ENCODE data around the gene STK11IP. TPM values are rescaled to one million over a fixed set of nuclear protein-coding genes. Genes with fewer than 3 reads are reported as not detected.

Gene STK11IP
- total and polyA plus RNA-seq, 2 of the 13 experiments (the other 11 are each of a cell fraction or from before 2014, with no cell fraction given): 12.8 to 24.0 TPM

DNA sequence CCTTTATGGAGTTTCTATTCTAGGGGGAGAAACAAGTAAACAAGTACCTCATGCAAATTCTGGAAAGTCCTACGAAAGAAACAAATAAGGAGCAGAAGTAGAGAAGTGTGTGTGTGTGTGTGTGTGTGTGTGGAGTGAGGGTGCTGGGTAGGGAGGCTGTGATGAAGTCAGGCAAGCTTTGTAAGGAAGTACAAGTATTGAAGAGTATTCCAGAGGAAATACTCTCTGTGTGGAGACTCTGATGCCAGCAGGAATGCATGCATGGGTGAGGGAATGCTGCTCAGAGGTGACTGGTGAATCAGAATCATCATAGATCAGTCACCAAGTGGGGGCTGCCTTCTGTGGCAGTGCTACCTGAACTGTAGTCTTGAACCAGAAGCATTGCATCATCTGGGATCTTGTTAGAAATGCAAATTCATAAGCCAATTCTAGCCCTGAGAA, 64.3 kb downstream of the STK11IP start:
- no peaks in the 10 kb centered on the region for H3K36me3 ChIP-seq (replicated peaks in 1 of 2; ENCODE audit: control insufficient read depth in 1 of 2, insufficient read depth in 2 of 2, low read length in 2 of 2)
- no peaks in the 10 kb centered on the region for H3K79me2 ChIP-seq (ENCODE audit: insufficient read depth, low read length)
- ChIA-PET POLR2A (no interaction called here), CTCF (ENCODE audit: low intra/inter-chr PET ratio, low total read pairs) (no interaction called here)
- intact Hi-C loops (cut with micrococcal nuclease; ENCODE audit: unreplicated experiment): no loop called here
- no peak for ATAC-seq
- no peak overlapping the region for H2AFZ ChIP-seq (ENCODE audit: low read length)
- no peaks in the 10 kb centered on the region for H4K20me1 ChIP-seq (ENCODE audit: insufficient read depth, low read length)
- no TSS peak for BruUV-seq (replicated peaks)
- H3K9me3 ChIP-seq (ENCODE audit: low read length): peaks cover 24% of the 10 kb centered on the region
- FAIRE-seq: no peak
- H3K4me3 ChIP-seq (replicated peaks in 1 of 3; ENCODE audit: insufficient read depth in 1 of 3, low read depth in 2 of 3, low read length in 3 of 3): no peak overlapping the region
- in situ Hi-C loops (cut with HindIII; ENCODE audit: extremely low pct_ligation_motif_present, low pct_unique_long_range_greater_than_20kb): no loop called here
- no peak for DNase-seq (ENCODE audit: low spot score)
- H3K4me2 ChIP-seq (ENCODE audit: low read depth, low read length): no peak overlapping the region
- no peak overlapping the region for H3K27ac ChIP-seq (ENCODE audit: extremely low read length, insufficient read depth, low read length)
- no peak overlapping the region for H3K9ac ChIP-seq (ENCODE audit: insufficient read depth, low read depth, low read length)
- 46% methylated on average over 1 of the region's 1 CpG for WGBS (ENCODE audit: low lambda C conversion rate)
- peaks cover 16% of the 10 kb centered on the region for H3K4me1 ChIP-seq (ENCODE audit: insufficient read depth, low read length)
- TF ChIP-seq, protein P1, sequence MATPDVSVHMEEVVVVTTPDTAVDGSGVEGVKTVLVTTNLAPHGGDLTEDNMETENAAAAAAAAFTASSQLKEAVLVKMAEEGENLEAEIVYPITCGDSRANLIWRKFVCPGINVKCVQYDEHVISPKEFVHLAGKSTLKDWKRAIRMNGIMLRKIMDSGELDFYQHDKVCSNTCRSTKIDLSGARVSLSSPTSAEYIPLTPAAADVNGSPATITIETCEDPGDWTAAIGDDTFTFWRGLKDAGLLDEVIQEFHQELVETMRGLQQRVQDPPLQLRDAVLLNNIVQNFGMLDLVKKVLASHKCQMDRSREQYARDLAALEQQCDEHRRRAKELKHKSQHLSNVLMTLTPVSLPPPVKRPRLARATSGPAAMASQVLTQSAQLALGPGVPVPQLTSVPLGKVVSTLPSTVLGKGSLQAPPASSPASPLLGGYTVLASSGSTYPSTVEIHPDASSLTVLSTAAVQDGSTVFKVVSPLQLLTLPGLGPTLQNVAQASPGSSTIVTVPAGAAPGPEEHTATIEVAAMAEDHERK (CRISPR knock-in tag; IDR thresholded peaks at IDR 0.05; ENCODE audit: low read depth): no peak
- peak; percentile 13; the same call in 1 of the 2 replicates for TF ChIP-seq CEBPB (IDR thresholded peaks at IDR 0.05; ENCODE audit: borderline replicate concordance, low read depth, low read length)
- H3K27me3 ChIP-seq (ENCODE audit: control insufficient read depth in 1 of 2, insufficient read depth in 2 of 2, low read length in 2 of 2): peaks cover 4 to 6% of the 10 kb centered on the region in 2 experiments; a peak in 3 of 5 replicates

DNA sequence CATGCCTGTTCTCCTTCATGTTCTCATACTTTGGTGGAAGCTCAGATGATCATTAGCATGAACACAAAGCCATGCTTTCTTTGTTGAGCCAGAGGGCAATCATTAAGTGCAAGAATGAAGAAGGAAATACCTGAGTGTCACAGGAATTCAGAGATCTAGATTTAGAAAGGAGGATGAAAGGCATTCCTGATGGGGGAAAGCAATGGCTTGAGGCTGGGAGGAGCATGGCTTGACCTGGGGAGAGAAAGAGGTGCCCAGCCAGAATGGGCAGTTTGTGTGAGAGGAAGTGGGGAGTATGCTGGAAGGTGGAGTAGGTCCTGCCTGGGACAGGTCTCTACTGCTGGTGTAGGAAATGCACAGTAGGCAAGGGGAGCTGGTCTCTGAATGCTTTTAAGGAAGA, 64.9 kb downstream of the STK11IP start:
- no peak for ATAC-seq
- BruUV-seq (replicated peaks): no TSS peak
- FAIRE-seq: no peak
- in situ Hi-C loops (cut with HindIII; ENCODE audit: extremely low pct_ligation_motif_present, low pct_unique_long_range_greater_than_20kb): no loop called here
- peaks cover 6 to 7% of the 10 kb centered on the region in 2 experiments; a peak in 4 of 5 replicates for H3K27me3 ChIP-seq (ENCODE audit: control insufficient read depth in 1 of 2, insufficient read depth in 2 of 2, low read length in 2 of 2)
- no peak overlapping the region for H2AFZ ChIP-seq (ENCODE audit: low read length)
- no peaks in the 10 kb centered on the region for H4K20me1 ChIP-seq (ENCODE audit: insufficient read depth, low read length)
- H3K4me1 ChIP-seq (ENCODE audit: insufficient read depth, low read length): peaks cover 16% of the 10 kb centered on the region
- DNase-seq (ENCODE audit: low spot score): no peak
- CTCF ChIA-PET (ENCODE audit: low intra/inter-chr PET ratio, low total read pairs): no interaction called here
- no peak overlapping the region for H3K27ac ChIP-seq (ENCODE audit: extremely low read length, insufficient read depth, low read length)
- no peaks in the 10 kb centered on the region for H3K79me2 ChIP-seq (ENCODE audit: insufficient read depth, low read length)
- intact Hi-C loops (cut with micrococcal nuclease; ENCODE audit: unreplicated experiment): no loop called here
- POLR2A ChIA-PET: no interaction called here
- peaks cover 24% of the 10 kb centered on the region for H3K9me3 ChIP-seq (ENCODE audit: low read length)
- no peak overlapping the region for H3K9ac ChIP-seq (ENCODE audit: insufficient read depth, low read depth, low read length)
- H3K4me2 ChIP-seq (ENCODE audit: low read depth, low read length): no peak overlapping the region
- TF ChIP-seq EP300 (IDR thresholded peaks at IDR 0.05; ENCODE audit: low read depth in 2 of 2, low read length in 2 of 2) (no peak), EP300 (CRISPR knock-in tag; IDR thresholded peaks at IDR 0.05; ENCODE audit: borderline replicate concordance) (0 out of 2 replicates have a peak, but pooled peaks have one; percentile 14)
- TF ChIP-seq, protein P2, sequence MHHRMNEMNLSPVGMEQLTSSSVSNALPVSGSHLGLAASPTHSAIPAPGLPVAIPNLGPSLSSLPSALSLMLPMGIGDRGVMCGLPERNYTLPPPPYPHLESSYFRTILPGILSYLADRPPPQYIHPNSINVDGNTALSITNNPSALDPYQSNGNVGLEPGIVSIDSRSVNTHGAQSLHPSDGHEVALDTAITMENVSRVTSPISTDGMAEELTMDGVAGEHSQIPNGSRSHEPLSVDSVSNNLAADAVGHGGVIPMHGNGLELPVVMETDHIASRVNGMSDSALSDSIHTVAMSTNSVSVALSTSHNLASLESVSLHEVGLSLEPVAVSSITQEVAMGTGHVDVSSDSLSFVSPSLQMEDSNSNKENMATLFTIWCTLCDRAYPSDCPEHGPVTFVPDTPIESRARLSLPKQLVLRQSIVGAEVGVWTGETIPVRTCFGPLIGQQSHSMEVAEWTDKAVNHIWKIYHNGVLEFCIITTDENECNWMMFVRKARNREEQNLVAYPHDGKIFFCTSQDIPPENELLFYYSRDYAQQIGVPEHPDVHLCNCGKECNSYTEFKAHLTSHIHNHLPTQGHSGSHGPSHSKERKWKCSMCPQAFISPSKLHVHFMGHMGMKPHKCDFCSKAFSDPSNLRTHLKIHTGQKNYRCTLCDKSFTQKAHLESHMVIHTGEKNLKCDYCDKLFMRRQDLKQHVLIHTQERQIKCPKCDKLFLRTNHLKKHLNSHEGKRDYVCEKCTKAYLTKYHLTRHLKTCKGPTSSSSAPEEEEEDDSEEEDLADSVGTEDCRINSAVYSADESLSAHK (CRISPR knock-in tag; IDR thresholded peaks at IDR 0.05; ENCODE audit: borderline replicate concordance): no peak
- H3K4me3 ChIP-seq (replicated peaks in 1 of 3; ENCODE audit: insufficient read depth in 1 of 3, low read depth in 2 of 3, low read length in 3 of 3): no peak overlapping the region
- no peaks in the 10 kb centered on the region for H3K36me3 ChIP-seq (replicated peaks in 1 of 2; ENCODE audit: control insufficient read depth in 1 of 2, insufficient read depth in 2 of 2, low read length in 2 of 2)

Data from HepG2 (cell line).